Dedifferentiated amniotic fluid mesenchymal stem cell (primary cell): ENCODE measurements around the gene IQGAP2.

ENCODE experiments used
- DNase-seq: peaks from one replicate; pipeline ENCODE4 v3.0.0-alpha.2; 2016; ENCODE audit errors: extremely low spot score

The IQGAP2 gene

DNA sequence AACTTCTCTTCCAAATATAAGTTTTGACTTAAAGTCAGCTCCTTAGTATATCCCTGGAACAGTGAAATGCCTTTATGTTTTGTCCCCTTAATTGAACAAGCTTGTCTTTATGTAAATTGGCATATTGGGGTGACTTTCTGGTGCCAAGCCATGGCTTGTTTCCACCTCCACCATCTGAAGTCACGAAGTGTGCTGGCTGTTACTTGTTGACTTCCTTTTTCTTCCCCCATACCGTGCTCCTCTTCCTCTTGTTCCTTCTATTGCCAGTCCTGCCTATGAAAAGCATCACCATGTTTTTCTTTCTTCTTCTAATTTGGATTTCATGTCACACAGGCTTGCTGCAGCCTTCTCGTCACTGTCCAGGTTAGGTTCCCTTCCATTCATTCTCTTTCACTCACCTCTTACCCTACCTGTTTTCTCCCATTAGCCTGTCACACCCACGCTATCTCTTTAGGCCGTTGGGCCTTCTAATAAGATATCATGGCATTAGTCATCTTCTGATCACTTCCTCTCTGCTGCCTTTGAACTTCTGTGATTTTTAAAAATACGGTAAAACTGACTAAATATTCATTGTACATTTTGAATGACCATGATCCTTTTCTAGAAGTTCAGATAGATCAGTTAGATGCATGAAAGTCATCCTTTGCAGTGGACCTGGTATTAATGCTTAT is 48.1 kb downstream of the IQGAP2 start:
- no peak for DNase-seq

DNA sequence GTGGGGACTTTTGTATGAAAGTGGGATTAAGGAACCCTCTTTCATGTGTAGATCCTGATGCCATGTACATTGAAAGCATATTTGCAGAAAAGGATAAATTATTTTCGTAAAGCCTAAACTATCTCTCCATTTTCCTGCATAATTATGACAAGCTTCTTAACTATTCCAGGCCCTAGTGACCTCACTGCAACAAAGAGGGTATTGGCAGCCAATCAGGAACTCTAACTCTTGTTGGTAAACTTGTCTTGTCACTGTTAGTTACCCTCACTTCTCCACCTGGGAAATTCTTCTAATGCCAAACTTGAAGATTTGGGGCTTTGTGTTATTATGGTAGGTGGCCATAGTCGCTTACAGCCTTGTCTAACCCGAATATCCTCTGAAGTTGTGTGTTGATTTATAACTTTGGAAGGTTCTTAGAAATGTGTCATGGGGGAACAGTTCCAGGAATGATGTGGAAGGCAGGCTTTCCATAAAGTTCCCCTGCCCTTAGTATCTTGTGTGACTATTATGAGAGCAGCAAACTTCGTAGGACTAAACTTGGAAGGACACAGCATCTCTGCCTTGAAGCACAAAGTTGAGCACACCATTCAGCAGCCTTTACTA is 52.5 kb downstream of the IQGAP2 start:
- DNase-seq: no peak

DNA sequence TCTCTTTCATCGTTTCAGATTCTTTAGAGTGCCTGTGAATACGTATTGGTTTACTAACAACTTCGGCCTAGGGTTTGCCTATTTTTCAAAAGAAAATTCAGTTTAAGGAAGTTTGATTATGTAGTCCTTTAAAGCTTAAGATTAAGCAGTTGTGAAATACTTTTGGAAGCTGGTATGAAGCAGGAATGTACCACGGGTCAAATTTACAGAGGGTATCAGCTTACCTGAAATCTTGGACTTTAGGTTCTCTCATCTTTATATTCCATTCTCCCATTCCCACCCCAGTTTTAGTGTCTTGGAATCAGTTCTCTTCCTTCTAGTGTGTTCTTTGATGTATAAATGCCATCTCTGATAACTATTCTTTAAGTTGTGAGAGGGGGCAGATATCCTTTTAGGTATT is 53.2 kb downstream of the IQGAP2 start:
- no peak for DNase-seq

- DNase-seq: no peak
Observed at GRCh38 chr5:76457674-76458485, 54.8 kb downstream of the IQGAP2 start.

- no peak for DNase-seq
Observed at GRCh38 chr5:76458486-76458830, 55.4 kb downstream of the IQGAP2 start.

DNA sequence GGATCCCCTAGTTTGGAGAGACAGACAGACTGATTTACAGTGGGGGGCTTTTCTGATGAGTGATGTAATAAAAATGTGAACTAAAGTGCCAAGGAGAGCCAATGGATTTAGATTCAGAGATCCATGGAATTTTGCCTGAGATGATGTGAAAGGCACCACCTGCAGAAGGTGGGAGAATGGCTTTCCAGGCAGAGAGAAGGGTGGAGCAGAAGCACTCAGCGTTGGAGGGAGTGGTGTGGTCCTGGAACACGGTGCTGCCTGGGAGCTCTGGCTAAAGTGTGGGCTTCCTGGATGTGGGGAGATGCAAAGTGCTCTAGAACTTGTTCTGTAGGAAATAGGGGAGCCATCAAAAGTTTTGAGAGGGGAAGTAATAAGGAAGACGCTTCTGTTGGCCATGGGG is 57.0 kb downstream of the IQGAP2 start:
- DNase-seq: no peak

DNA sequence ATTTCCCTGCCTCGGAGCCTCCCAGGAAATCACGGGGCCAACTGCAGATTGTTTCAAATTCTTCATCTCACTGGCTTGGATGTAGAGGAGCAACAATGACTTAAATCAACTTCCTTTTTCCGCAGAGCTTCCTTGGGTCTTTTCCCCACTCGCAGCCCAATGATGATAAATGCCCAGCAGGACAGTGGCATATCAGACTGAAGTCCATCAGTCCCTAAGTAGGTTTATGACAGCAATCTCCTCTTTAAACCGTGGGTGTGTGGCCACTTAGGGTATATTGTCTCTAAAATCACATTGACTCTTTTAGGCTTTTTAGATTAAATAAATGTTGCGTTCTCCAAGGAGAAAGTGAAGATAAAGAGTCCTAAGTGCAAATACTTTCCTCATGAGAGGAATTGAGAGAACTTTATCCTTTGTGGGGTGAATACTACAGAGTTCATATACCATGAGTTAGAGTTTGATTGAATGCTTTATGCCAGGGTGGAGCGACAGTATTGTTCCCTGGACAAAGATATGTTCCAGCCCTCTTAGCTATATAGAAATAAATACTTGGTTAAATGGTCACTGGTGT is 59.1 kb downstream of the IQGAP2 start:
- DNase-seq: no peak

DNA sequence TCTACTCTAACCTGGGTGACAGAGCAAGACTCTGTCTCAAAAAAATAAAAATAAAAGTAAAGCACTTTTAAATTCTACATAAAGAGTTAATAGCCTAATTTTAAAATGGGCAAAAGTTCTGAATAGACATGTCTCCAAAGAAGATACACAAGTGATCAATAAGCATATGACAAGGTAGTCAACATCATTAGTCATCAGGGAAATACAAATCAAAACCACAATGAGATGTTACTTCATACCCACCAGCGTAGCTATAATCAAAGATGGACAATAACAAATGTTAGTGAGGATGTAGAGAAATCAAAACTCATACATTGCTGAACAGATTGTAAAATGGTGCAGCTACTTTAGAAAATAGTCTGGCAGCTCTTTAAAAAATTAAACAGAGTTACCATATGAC is 64.1 kb downstream of the IQGAP2 start:
- DNase-seq: no peak

- DNase-seq: no peak
Observed at GRCh38 chr5:76468635-76469425, 65.7 kb downstream of the IQGAP2 start.

- DNase-seq: no peak
Observed at GRCh38 chr5:76469656-76470290, 66.7 kb downstream of the IQGAP2 start.

DNA sequence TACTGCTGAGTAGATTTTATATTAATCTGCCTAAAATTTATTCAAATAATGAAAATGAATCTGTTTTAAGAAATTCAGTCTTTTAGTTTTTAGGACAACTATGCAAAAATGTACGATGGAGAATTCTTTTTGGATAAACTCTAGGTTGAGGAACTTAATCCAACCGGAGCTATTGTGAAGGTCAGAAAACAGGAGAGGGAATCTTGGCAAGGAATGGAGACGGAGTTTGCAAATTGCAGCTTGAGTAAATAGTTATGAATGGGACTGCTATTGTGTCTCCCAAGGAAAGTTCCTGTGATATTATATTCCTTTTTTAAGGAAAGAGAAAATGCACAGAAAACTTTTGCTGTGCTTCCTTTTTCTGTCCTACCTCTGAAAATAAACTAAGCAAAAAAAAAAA is 67.9 kb downstream of the IQGAP2 start:
- DNase-seq: no peak

DNA sequence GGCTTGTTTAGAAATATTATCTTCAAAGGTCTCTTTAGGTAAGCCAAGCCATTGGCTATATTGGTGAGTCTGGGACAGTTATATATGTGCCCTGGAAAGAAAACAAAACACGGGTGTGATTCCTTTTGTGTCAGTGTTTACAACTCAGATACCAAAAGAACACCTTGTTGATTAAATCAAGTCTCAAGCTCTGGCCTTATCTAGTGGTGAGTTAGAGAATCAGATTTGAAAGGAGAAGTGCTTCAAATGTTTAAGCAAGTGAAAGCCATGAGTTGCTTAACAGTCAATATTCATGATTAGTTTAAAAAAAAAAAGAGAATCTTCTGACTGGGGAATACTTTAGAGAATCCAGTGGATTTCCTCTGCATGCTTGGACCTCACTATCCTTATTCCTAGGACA is 68.3 kb downstream of the IQGAP2 start:
- DNase-seq: no peak

DNA sequence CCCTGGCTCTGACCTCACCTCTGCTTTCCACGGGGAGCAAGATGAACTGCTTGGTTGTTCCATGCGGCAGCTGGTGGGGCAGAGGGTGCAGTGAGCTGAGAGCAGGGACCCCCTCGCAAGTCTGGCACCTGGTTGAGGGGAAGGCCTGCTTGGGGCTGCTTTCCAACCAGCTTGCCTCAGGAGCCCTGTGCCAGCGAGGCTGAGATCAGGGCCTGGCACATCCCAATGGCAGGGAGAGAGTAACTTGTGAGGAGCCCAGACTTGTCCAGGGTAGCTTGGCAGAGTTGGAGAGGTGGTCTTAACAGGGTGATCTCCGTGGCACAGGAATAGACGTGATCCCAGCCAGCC is 68.9 kb downstream of the IQGAP2 start:
- no peak for DNase-seq

DNA sequence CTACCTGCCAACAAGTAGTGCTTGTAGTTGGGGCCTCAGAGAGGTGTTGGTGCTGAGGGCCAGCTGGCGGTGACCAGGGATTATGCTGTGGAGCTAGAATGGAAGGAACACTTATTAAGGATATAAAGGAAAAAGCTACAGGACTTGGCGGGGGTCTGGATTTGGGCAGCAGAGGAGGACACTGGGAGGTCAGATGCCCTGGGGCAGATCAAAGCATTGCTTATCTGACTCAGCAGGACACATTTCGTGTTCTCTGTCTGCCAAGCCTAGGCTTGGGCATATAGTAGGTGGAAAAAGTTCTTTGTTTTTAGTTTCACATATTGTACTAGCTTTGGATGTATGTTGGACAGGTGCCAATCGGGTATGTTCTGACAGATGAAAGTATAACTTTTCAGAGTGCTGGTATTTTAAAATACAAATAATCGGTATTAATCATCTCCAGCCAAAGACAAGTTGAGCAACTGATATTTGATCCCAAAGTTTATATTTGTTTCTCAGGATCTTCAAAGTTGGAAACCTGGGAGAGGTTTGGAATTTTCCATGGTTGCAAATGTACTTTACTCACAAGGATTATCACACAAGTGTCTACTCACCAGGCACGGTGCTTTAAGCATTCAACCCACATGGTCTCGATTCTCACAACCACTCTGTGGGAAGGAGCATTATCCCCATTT is 69.4 kb downstream of the IQGAP2 start:
- DNase-seq: no peak

GRCh38 chr5:76473009-76473336 is 69.9 kb downstream of the IQGAP2 start:
- no peak for DNase-seq

GRCh38 chr5:76473661-76474060 is 70.6 kb downstream of the IQGAP2 start:
- DNase-seq: no peak

GRCh38 chr5:76474377-76474776 is 71.3 kb downstream of the IQGAP2 start:
- DNase-seq: no peak

GRCh38 chr5:76475385-76475784 is 72.3 kb downstream of the IQGAP2 start:
- no peak for DNase-seq

- DNase-seq: no peak
Observed at GRCh38 chr5:76475936-76476335, 72.9 kb downstream of the IQGAP2 start.

- DNase-seq: no peak
Observed at GRCh38 chr5:76476474-76477038, 73.5 kb downstream of the IQGAP2 start.

DNA sequence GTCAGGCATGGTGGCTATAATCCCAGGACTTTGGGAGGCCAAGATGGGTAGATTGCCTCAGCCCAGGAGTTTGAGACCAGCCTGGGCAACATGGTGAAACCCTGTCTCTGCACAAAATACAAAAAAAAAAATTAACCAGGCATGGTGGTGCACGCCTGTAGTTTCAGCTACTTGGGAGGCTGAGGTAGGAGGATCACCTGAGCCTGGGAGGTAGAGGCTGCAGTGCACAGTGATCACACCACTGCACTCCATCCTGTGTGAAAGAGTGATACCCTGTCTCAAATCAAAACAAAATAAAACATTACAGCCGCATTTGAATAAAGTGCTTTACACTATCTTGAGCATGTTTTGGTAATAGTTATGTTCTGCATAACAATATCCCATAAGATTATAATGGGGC is 74.0 kb downstream of the IQGAP2 start:
- DNase-seq: no peak
